IPS-15b (cell line): Measurements from ENCODE around the gene REG1B.

Experiments used
- H3K27me3 ChIP-seq: one replicate; pipeline ENCODE4 v1.6.1; 2013; ENCODE audit warnings: low read length; ENCODE audit not compliant: control insufficient read depth, insufficient read depth
- H3K36me3 ChIP-seq: one replicate; pipeline ENCODE4 v1.6.1; 2013; ENCODE audit warnings: low read length; ENCODE audit not compliant: control insufficient read depth, insufficient read depth
- H3K4me1 ChIP-seq: one replicate; pipeline ENCODE4 v1.6.1; 2013; ENCODE audit warnings: mild to moderate bottlenecking, low read length; ENCODE audit not compliant: control insufficient read depth, insufficient read depth
- H3K4me3 ChIP-seq: one replicate; pipeline ENCODE4 v1.5.1; 2013; ENCODE audit warnings: low read depth, low read length
- H3K9ac ChIP-seq: one replicate; pipeline ENCODE4 v1.6.1; 2013; ENCODE audit warnings: low read depth, mild to moderate bottlenecking, low read length
- H3K9me3 ChIP-seq: one replicate; pipeline ENCODE4 v1.6.1; 2013; ENCODE audit warnings: mild to moderate bottlenecking, low read length; ENCODE audit not compliant: control insufficient read depth, insufficient read depth

The REG1B gene, protein sequence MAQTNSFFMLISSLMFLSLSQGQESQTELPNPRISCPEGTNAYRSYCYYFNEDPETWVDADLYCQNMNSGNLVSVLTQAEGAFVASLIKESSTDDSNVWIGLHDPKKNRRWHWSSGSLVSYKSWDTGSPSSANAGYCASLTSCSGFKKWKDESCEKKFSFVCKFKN

DNA sequence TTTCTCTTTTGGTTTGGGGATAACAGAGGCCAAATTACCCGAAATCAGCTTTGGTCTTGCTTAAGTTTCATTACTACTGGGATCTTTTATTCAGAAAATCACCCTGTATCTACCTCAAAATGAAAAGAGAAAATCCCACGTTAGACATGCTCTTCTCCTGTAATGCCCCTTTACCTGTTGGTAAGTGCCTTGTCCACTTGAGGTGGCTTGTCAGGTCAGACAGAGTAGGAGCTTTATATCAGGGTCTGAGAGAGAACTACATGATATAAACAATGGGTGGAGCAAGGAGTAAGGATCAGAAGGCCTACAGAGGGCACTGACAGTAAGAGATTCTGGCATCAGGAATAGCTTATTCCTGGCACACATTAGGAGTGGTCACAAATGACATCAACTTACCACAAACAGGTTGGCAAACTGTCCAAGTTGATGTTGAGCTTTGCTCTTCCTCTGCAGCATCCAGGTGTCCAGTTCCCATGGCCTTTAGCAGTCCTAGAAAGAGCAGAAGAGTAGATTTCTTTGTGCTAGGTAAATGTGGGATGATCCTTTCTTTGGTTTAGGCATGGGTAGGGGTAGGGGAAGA, at the start of gene REG1B:
Gene REG1B, minus strand, starts transcription at position 209 of the 580 bp plus-strand sequence. CDS start 381 bp downstream, outside the sequence.
- Histone ChIP-seq H3K36me3 (no peaks in the 10 kb centered on the region), H3K9me3 (no peaks in the 10 kb centered on the region), H3K9ac (no peak within 1 kb of the TSS), H3K27me3 (no peaks in the 10 kb centered on the region), H3K4me1 (peaks cover 4% of the 10 kb centered on the region), H3K4me3 (no peak within 1 kb of the TSS)

GRCh38 chr2:79131687-79132086, 43.9 kb upstream of the REG1B start:
- Histone ChIP-seq H3K36me3 (no peaks in the 10 kb centered on the region), H3K4me3 (no peak overlapping the region), H3K9me3 (no peaks in the 10 kb centered on the region), H3K4me1 (no peaks in the 10 kb centered on the region), H3K27me3 (no peaks in the 10 kb centered on the region), H3K9ac (no peak overlapping the region)

- Histone ChIP-seq H3K36me3 (no peaks in the 10 kb centered on the region), H3K4me1 (no peaks in the 10 kb centered on the region), H3K27me3 (no peaks in the 10 kb centered on the region), H3K9me3 (no peaks in the 10 kb centered on the region), H3K9ac (no peak overlapping the region), H3K4me3 (no peak overlapping the region)
These were observed 42.0 kb upstream of the REG1B start for GRCh38 chr2:79129804-79130203.

DNA sequence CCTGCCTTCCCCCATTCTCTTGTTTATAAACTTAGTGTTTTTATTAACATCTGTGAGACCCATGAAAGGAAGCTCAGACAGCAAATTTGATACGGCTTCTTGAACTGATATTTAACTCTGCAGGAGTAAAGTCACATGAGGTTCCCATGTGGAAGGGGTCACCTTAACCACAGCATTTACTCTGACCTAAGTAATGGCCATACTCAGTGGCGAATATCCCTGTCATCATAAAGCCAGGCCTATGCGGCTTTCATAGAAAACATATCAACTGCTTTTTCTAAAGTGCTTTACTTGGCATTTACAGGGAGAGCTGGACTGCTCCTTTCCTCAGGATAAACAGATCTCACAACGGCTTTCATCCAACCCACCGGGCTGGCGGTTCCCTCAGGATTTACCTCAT, 41.5 kb upstream of the REG1B start:
- Histone ChIP-seq H3K4me3 (no peak overlapping the region), H3K9me3 (no peaks in the 10 kb centered on the region), H3K4me1 (no peaks in the 10 kb centered on the region), H3K36me3 (no peaks in the 10 kb centered on the region), H3K9ac (no peak overlapping the region), H3K27me3 (no peaks in the 10 kb centered on the region)

- Histone ChIP-seq H3K27me3 (no peaks in the 10 kb centered on the region), H3K4me1 (no peaks in the 10 kb centered on the region), H3K4me3 (no peak overlapping the region), H3K9ac (no peak overlapping the region), H3K36me3 (no peaks in the 10 kb centered on the region), H3K9me3 (no peaks in the 10 kb centered on the region)
These were observed 40.6 kb upstream of the REG1B start for GRCh38 chr2:79128406-79128805.

DNA sequence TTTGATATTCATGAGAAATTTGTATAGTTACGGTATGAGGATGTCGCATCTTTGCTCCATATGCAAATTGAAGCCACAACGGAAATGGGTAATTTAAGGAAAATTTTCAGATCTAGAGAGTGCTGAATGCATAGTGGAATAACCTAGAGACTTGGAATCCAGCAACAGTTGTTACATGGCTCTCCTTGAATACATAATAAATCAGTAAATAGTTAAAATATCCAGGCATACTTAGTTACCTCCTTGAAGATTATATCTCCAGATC, 37.9 kb upstream of the REG1B start:
- no peak overlapping the region for H3K4me3 ChIP-seq
- H3K9me3 ChIP-seq: no peaks in the 10 kb centered on the region

DNA sequence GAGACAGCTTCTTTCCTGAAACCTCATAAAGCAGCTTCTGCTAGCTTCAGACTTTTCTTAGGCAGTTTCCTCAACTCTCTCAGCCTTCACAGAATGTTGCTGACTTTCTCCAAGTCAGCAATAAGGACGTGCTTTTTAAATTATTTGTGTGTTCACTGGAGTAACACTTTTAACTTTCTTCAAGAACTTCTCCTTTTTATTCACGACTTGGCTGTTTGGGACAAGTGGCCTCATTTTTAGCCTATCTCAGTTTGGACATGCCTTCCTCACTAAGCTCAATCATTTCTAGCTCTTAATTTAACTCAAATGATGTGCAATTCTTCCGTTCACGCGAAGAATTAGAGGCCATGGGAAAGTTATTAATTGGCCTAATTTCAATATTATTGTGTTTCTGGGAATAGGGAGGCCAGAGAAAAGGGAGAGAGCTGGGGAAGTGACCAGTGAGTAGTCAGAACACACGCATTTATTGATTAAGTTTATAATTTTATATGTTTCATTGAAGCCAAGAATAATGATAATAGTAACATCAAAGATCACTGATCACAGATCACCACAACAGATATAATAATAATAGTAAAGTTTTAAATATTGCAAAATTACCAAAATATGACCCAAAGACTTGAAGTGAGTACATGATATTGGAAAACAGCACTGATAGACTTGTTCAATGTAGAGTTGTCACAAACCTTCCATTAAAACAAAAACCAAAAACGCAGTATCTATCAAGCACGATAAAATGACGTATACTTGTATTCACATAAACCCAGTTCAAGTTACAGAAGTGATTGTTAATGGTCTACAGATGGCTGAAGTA, 37.3 kb upstream of the REG1B start:
- Histone ChIP-seq H3K9me3 (no peaks in the 10 kb centered on the region), H3K9ac (no peak overlapping the region), H3K4me3 (no peak overlapping the region), H3K36me3 (no peaks in the 10 kb centered on the region), H3K4me1 (no peaks in the 10 kb centered on the region), H3K27me3 (no peaks in the 10 kb centered on the region)

More for the DNA sequence above, 37.9 kb upstream of the REG1B start:
- H3K9ac ChIP-seq: no peak overlapping the region
- H3K27me3 ChIP-seq: no peaks in the 10 kb centered on the region
- no peaks in the 10 kb centered on the region for H3K36me3 ChIP-seq
- H3K4me1 ChIP-seq: no peaks in the 10 kb centered on the region

DNA sequence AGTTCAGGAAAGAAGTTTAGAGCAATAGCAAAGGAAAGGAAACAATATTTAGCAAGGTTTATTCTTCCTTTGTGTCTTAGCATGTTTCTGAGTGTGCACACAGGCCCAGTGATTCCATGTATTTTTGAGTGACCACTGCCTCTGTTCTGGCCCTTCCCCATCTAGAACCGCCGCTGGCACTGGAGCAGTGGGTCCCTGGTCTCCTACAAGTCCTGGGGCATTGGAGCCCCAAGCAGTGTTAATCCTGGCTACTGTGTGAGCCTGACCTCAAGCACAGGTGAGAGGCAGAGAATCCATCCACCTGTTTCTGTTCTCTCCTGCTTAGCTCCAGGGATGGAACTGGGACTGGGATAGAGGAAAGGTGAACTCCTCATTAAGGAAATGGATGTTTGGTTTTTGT, 34.9 kb upstream of the REG1B start:
- no peaks in the 10 kb centered on the region for H3K27me3 ChIP-seq
- no peak overlapping the region for H3K4me3 ChIP-seq
- no peak overlapping the region for H3K9ac ChIP-seq
- H3K4me1 ChIP-seq: no peaks in the 10 kb centered on the region
- no peaks in the 10 kb centered on the region for H3K36me3 ChIP-seq
- no peaks in the 10 kb centered on the region for H3K9me3 ChIP-seq

GRCh38 chr2:79120194-79120713, 32.5 kb upstream of the REG1B start, which contains the start of gene REG1A:
Gene REG1A (plus strand): TSS chr2:79120488. CDS start chr2:79120862, 374 bp downstream.
- Histone ChIP-seq H3K27me3 (no peaks in the 10 kb centered on the region), H3K4me1 (no peaks in the 10 kb centered on the region), H3K36me3 (no peaks in the 10 kb centered on the region), H3K9me3 (no peaks in the 10 kb centered on the region), H3K4me3 (no peak within 1 kb of the TSS), H3K9ac (no peak within 1 kb of the TSS)

DNA sequence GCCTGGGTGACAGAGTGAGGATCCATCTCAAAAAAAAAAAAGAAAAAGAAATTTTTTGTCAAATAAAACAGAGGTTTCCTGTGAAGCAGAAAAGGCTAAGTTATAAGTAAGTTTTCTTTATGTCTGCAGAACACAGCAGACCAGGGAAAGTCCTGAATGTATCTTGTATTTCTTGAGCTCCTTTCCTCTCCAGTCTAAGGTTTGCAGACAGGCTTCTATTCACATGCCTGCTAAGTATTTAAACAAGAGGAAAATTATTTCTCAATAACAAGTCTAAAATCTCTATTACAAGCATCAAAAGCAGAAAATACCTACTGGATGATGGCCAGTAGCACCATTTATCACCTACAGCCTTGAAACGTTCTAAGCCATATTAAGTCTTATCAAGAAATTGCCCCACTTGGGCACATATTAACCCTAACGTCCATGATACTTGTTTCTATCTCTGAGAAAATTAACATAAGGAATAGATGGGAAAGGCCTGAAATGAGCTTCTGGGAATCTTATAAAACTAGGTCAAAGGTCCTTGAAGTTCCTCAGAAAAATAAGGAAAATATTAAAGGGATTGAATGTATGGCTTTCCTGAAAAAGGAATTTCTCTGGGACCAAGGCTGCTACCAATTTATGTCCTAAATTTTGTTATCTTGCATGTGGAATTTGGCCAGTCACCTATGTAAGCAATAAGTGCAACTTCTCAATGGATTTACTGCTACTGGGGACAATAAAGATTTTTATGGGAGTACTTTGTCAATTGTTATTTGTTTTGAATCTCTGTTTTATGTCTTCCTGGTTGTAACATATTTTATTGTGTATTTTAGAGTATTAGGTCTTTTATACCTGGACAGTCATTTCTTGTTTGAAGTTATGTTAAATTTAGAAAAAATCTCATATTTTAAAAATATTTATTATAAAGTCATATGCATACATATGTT, 29.5 kb upstream of the REG1B start:
- Histone ChIP-seq H3K27me3 (no peaks in the 10 kb centered on the region), H3K9ac (no peak overlapping the region), H3K4me3 (no peak overlapping the region), H3K4me1 (no peaks in the 10 kb centered on the region), H3K9me3 (no peaks in the 10 kb centered on the region), H3K36me3 (no peaks in the 10 kb centered on the region)

DNA sequence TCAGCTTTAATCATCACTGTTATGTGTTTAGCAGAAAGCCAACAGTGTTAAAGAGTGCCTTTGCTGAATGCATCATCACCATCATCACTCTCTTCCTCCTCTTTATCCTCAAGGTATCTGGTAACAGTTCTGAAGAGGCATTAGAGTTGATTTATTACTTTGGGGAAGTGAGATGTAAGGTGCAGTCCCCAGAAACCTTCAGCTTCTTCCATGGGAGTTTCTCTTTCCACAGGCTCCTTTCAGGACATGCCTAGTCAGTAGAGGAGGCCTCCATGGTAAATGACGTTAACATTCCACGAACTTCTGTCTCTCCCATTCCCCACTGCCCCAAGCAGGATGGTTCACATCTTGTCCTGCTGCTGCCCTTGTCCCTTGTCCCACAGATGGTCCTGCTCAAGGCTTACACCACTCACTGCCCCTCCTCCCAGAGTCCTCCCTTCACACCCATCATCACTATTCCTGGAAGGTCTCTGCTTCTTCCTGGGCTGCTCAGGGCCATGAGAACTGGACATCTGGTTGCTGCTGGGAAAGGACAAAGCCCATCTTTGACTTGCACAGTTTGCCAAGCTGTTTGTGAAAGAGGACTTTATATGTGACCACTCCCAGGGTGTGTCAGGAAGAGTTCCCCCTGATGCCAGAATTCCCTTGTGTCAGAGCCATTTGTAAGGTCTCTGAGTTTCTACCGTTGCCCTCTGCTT, 27.2 kb upstream of the REG1B start:
- Histone ChIP-seq H3K4me1 (no peaks in the 10 kb centered on the region), H3K4me3 (no peak overlapping the region)

More for the DNA sequence above, 27.2 kb upstream of the REG1B start:
- Histone ChIP-seq H3K9ac (no peak overlapping the region), H3K36me3 (no peaks in the 10 kb centered on the region), H3K9me3 (no peaks in the 10 kb centered on the region), H3K27me3 (no peaks in the 10 kb centered on the region)
